Retinal pigment epithelial cell (primary cell): ENCODE data around the gene NEXN.

ENCODE experiments used
- DNase-seq: peaks from one replicate; pipeline ENCODE4 v3.0.0-alpha.2; 2010; ENCODE audit warnings: low read depth
- H3K4me3 ChIP-seq: 2 replicates; pipeline ENCODE4 v1.5.1; 2011; ENCODE audit warnings: mild to moderate bottlenecking, low read length, control low read depth, moderate library complexity
- CTCF ChIP-seq: conservative IDR thresholded peaks from 2 replicates; pipeline ENCODE4 v1.5.1; 2011; ENCODE audit warnings: low read depth, low read length, control low read depth, inconsistent platforms

NEXN gene

GRCh38 chr1:77858725-77859124, 29.7 kb upstream of the NEXN start:
- H3K4me3 ChIP-seq, result no peak overlapping the region
- TF ChIP-seq CTCF, result no peak
- DNase-seq, result no peak

- no peak overlapping the region for H3K4me3 ChIP-seq
- no peak for TF ChIP-seq CTCF
- no peak for DNase-seq
Measured at GRCh38 chr1:77859248-77859647, 29.2 kb upstream of the NEXN start.

- no peak for DNase-seq
- TF ChIP-seq CTCF, result no peak
Measured at GRCh38 chr1:77866296-77866695, 22.1 kb upstream of the NEXN start.

GRCh38 chr1:77872645-77873044, 15.8 kb upstream of the NEXN start:
- DNase-seq, result no peak
- TF ChIP-seq CTCF, result no peak
- H3K4me3 ChIP-seq, result no peak overlapping the region

More at GRCh38 chr1:77866296-77866695, 22.1 kb upstream of the NEXN start:
- H3K4me3 ChIP-seq, result no peak overlapping the region

GRCh38 chr1:77873461-77873860, 15.0 kb upstream of the NEXN start:
- H3K4me3 ChIP-seq, result no peak overlapping the region
- no peak for TF ChIP-seq CTCF
- no peak for DNase-seq

- DNase-seq, result no peak
- TF ChIP-seq CTCF, result no peak
- H3K4me3 ChIP-seq, result no peak overlapping the region
Measured at GRCh38 chr1:77874804-77875445, 13.5 kb upstream of the NEXN start.

GRCh38 chr1:77876884-77877283, 11.5 kb upstream of the NEXN start:
- no peak overlapping the region for H3K4me3 ChIP-seq
- DNase-seq, result no peak
- TF ChIP-seq CTCF, result no peak
